AG09309 (cell line): ENCODE measurements around the gene ETV6.

Source experiments
- DNase-seq: peaks from one replicate; pipeline ENCODE4 v3.0.0-alpha.2; 2010; ENCODE audit warnings: low read depth
- H3K4me3 ChIP-seq: 2 replicates; pipeline ENCODE4 v1.5.1; 2011; ENCODE audit warnings: mild to moderate bottlenecking, low read depth, low read length, moderate library complexity; ENCODE audit not compliant: control insufficient read depth
- CTCF ChIP-seq: IDR thresholded peaks from 2 replicates; pipeline ENCODE4 v1.5.1; 2011; ENCODE audit warnings: mild to moderate bottlenecking, low read depth, low read length, inconsistent platforms; ENCODE audit not compliant: insufficient read depth, control insufficient read depth; ENCODE audit errors: missing control alignments

The ETV6 gene

GRCh38 chr12:11688379-11688778, 38.9 kb downstream of the ETV6 start:
- no peak overlapping the region for H3K4me3 ChIP-seq
- DNase-seq = no peak
- no peak for TF ChIP-seq CTCF

- DNase-seq = peak; percentile 20
- no peak overlapping the region for H3K4me3 ChIP-seq
- TF ChIP-seq CTCF = no peak
Measured at GRCh38 chr12:11688831-11689230, 39.4 kb downstream of the ETV6 start.

GRCh38 chr12:11689591-11690186, 40.2 kb downstream of the ETV6 start:
- no peak for DNase-seq
- no peak for TF ChIP-seq CTCF
- no peak overlapping the region for H3K4me3 ChIP-seq

GRCh38 chr12:11693067-11693466, 43.6 kb downstream of the ETV6 start:
- H3K4me3 ChIP-seq = no peak overlapping the region
- no peak for DNase-seq
- no peak for TF ChIP-seq CTCF

GRCh38 chr12:11693601-11694000, 44.1 kb downstream of the ETV6 start:
- H3K4me3 ChIP-seq = no peak overlapping the region
- no peak for DNase-seq
- TF ChIP-seq CTCF = no peak

GRCh38 chr12:11694528-11694927, 45.1 kb downstream of the ETV6 start:
- H3K4me3 ChIP-seq = no peak overlapping the region
- TF ChIP-seq CTCF = no peak
- no peak for DNase-seq

- no peak for TF ChIP-seq CTCF
- DNase-seq = no peak
- no peak overlapping the region for H3K4me3 ChIP-seq
Measured at GRCh38 chr12:11695321-11695720, 45.8 kb downstream of the ETV6 start.
